Measurements from ENCODE around the gene MOGAT2. TPM values are rescaled to one million over a fixed set of nuclear protein-coding genes. Genes with fewer than 3 reads are reported as not detected.

MOGAT2 gene
- total RNA-seq, 2 donors from 2014 or later, result not detected

DNA sequence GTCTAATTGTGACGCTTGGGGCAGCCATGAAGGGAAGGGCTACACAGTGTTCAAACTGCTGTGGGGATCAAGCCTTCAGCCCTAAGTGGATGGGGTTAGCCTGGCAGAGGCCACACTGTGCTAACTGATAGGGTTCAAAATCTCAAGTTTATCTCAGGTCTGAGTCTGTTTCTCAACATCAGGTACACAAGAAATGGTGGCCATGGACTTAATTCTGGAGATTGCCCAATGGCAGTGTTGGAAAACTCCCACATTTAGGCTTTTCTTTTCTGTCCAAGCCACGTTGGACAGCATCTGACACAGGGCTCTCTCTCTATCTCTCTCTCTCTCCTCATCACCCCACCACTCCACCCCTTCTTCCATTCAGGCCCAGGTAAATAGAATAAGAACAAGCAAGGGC lies 40.0 kb downstream of the MOGAT2 start:
- H3K9me3 Mint-ChIP-seq, result peaks cover 3% of the 10 kb centered on the region
- peaks cover 23% of the 10 kb centered on the region for H3K4me1 Mint-ChIP-seq
- H3K27me3 ChIP-seq (ENCODE audit: control insufficient read depth, insufficient read depth, low read length, poor library complexity, severe bottlenecking), result no peaks in the 10 kb centered on the region
- no peak overlapping the region for H3K4me3 Mint-ChIP-seq
- no peaks in the 10 kb centered on the region for H3K36me3 ChIP-seq (ENCODE audit: control insufficient read depth, insufficient read depth, low read length)
- H3K36me3 Mint-ChIP-seq (ENCODE audit: low read depth), result no peaks in the 10 kb centered on the region
- H3K27ac ChIP-seq (ENCODE audit: low read depth, low read length), result no peak overlapping the region
- no peaks in the 10 kb centered on the region for H3K9me3 ChIP-seq (ENCODE audit: control insufficient read depth, low read length)
- no peak overlapping the region for H3K4me3 ChIP-seq (ENCODE audit: low read length)
- H3K27ac Mint-ChIP-seq, result no peak overlapping the region
- TF ChIP-seq, protein P1, sequence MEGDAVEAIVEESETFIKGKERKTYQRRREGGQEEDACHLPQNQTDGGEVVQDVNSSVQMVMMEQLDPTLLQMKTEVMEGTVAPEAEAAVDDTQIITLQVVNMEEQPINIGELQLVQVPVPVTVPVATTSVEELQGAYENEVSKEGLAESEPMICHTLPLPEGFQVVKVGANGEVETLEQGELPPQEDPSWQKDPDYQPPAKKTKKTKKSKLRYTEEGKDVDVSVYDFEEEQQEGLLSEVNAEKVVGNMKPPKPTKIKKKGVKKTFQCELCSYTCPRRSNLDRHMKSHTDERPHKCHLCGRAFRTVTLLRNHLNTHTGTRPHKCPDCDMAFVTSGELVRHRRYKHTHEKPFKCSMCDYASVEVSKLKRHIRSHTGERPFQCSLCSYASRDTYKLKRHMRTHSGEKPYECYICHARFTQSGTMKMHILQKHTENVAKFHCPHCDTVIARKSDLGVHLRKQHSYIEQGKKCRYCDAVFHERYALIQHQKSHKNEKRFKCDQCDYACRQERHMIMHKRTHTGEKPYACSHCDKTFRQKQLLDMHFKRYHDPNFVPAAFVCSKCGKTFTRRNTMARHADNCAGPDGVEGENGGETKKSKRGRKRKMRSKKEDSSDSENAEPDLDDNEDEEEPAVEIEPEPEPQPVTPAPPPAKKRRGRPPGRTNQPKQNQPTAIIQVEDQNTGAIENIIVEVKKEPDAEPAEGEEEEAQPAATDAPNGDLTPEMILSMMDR (conservative IDR thresholded peaks at IDR 0.05), result no peak
- WGBS, 2 experiments (ENCODE audit: insufficient coverage in 1 of 2, insufficient read length in 1 of 2), result 83 to 85% methylated on average over 2 of the region's 2 CpGs
- H3K27me3 Mint-ChIP-seq (ENCODE audit: insufficient read depth), result peaks cover 8% of the 10 kb centered on the region
- H3K9ac ChIP-seq (ENCODE audit: extremely low read depth, low read length, poor library complexity, severe bottlenecking), result no peak overlapping the region
- no peaks in the 10 kb centered on the region for H3K4me1 ChIP-seq (ENCODE audit: control insufficient read depth, insufficient read depth, low read length)
- no peak for DNase-seq

DNA sequence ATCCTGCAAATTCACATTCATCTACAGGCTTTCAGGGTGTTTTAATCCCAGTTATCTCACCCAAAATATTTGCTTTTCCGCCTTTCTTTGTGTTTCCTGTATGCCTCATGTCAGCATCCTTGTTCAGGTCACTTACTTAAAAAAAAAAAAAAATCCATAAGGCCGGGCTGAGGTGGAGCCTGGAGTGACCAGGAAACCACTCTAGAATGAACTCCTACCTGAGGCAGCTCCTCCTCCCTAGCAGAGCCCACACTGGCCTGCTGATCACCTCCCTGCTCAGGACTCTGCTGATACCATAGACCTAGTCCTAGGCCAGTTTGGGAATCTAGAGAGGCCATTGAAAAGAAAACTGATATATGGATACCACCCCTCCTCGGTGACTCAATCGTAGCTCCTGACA lies 42.2 kb downstream of the MOGAT2 start:
- Mint-ChIP-seq H3K27ac (no peak overlapping the region), H3K9me3 (peaks cover 3% of the 10 kb centered on the region), H3K27me3 (ENCODE audit: insufficient read depth) (peaks cover 16% of the 10 kb centered on the region), H3K4me3 (no peak overlapping the region), H3K36me3 (ENCODE audit: low read depth) (no peaks in the 10 kb centered on the region), H3K4me1 (peaks cover 27% of the 10 kb centered on the region)
- Histone ChIP-seq H3K4me1 (ENCODE audit: control insufficient read depth, insufficient read depth, low read length) (no peaks in the 10 kb centered on the region), H3K27me3 (ENCODE audit: control insufficient read depth, insufficient read depth, low read length, poor library complexity, severe bottlenecking) (no peaks in the 10 kb centered on the region), H3K9ac (ENCODE audit: extremely low read depth, low read length, poor library complexity, severe bottlenecking) (no peak overlapping the region), H3K9me3 (ENCODE audit: control insufficient read depth, low read length) (no peaks in the 10 kb centered on the region), H3K27ac (ENCODE audit: low read depth, low read length) (no peak overlapping the region), H3K4me3 (ENCODE audit: low read length) (no peak overlapping the region), H3K36me3 (ENCODE audit: control insufficient read depth, insufficient read depth, low read length) (no peaks in the 10 kb centered on the region)
- TF ChIP-seq, protein P1 (conservative IDR thresholded peaks at IDR 0.05), result no peak
- 83 to 88% methylated on average over 1 to 4 of the region's 4 CpGs for WGBS, 2 experiments (ENCODE audit: insufficient coverage in 1 of 2, insufficient read length in 1 of 2)
- no peak for DNase-seq

DNA sequence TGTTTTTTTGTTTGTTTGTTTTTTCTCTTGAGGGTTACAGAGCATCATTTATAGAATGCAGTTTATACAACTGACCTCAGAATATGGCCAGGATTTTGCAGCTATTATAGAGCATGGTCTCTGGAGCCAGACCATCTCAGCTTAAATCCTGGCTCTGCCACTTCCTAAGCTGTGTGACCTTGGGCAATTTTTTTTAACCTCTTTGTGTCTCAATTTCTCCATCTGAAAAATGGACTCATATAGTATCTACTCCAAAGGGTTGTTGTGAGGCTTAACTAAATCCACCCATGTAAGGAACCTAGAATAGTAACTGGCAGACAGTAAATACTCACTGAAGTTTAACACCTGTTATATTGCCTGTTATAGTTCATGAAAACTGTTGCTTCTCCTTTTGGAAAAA lies 42.6 kb downstream of the MOGAT2 start:
- no peak overlapping the region for H3K27ac ChIP-seq (ENCODE audit: low read depth, low read length)
- no peak overlapping the region for H3K9ac ChIP-seq (ENCODE audit: extremely low read depth, low read length, poor library complexity, severe bottlenecking)
- H3K36me3 ChIP-seq (ENCODE audit: control insufficient read depth, insufficient read depth, low read length), result no peaks in the 10 kb centered on the region
- Mint-ChIP-seq H3K4me3 (no peak overlapping the region), H3K36me3 (ENCODE audit: low read depth) (no peaks in the 10 kb centered on the region), H3K27me3 (ENCODE audit: insufficient read depth) (peaks cover 18% of the 10 kb centered on the region), H3K9me3 (peaks cover 2% of the 10 kb centered on the region), H3K4me1 (peaks cover 27% of the 10 kb centered on the region), H3K27ac (no peak overlapping the region)
- TF ChIP-seq, protein P1 (conservative IDR thresholded peaks at IDR 0.05), result no peak
- no peak overlapping the region for H3K4me3 ChIP-seq (ENCODE audit: low read length)
- no peak for DNase-seq
- H3K4me1 ChIP-seq (ENCODE audit: control insufficient read depth, insufficient read depth, low read length), result no peaks in the 10 kb centered on the region
- no peaks in the 10 kb centered on the region for H3K9me3 ChIP-seq (ENCODE audit: control insufficient read depth, low read length)
- H3K27me3 ChIP-seq (ENCODE audit: control insufficient read depth, insufficient read depth, low read length, poor library complexity, severe bottlenecking), result no peaks in the 10 kb centered on the region
